ENCODE data around the gene FAM111B. TPM values are rescaled to one million over a fixed set of nuclear protein-coding genes. Genes with fewer than 3 reads are reported as not detected.

Gene FAM111B
- total RNA-seq, 1 experiment from 2014 or later: 10.7 TPM

DNA sequence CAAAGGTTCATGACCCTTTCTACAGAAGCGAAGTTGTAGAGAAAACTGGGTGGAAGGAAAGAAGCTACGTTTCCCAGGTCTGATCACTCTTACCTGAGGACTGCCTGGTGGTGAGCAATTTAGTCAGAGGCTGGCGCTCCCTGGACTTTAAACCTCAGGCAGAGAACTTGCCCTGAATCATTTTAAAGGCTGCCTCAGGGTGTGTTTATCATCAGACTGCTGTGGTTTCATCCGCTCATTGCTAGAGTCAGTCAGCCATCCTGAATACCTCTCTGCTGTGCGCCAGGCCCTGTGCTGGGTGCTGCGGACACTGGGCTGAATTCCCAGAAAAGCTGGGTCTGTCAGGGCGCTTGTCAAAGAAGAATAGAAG lies 67.6 kb downstream of the FAM111B start (continued):
- TF ChIP-seq, protein P1, sequence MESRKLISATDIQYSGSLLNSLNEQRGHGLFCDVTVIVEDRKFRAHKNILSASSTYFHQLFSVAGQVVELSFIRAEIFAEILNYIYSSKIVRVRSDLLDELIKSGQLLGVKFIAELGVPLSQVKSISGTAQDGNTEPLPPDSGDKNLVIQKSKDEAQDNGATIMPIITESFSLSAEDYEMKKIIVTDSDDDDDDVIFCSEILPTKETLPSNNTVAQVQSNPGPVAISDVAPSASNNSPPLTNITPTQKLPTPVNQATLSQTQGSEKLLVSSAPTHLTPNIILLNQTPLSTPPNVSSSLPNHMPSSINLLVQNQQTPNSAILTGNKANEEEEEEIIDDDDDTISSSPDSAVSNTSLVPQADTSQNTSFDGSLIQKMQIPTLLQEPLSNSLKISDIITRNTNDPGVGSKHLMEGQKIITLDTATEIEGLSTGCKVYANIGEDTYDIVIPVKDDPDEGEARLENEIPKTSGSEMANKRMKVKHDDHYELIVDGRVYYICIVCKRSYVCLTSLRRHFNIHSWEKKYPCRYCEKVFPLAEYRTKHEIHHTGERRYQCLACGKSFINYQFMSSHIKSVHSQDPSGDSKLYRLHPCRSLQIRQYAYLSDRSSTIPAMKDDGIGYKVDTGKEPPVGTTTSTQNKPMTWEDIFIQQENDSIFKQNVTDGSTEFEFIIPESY (IDR thresholded peaks at IDR 0.05; ENCODE audit: extremely low read depth, insufficient replicate concordance, low read length): no peak
- TF ChIP-seq RAD21 (IDR thresholded peaks at IDR 0.05; ENCODE audit: low read depth) (no peak), SP1 (IDR thresholded peaks at IDR 0.05; ENCODE audit: low read depth) (no peak), FOSL1 (IDR thresholded peaks at IDR 0.05; ENCODE audit: low read depth) (no peak), POLR2AphosphoS5 (IDR thresholded peaks at IDR 0.05; ENCODE audit: low read depth, low read length) (no peak)
- TF ChIP-seq, protein P2, sequence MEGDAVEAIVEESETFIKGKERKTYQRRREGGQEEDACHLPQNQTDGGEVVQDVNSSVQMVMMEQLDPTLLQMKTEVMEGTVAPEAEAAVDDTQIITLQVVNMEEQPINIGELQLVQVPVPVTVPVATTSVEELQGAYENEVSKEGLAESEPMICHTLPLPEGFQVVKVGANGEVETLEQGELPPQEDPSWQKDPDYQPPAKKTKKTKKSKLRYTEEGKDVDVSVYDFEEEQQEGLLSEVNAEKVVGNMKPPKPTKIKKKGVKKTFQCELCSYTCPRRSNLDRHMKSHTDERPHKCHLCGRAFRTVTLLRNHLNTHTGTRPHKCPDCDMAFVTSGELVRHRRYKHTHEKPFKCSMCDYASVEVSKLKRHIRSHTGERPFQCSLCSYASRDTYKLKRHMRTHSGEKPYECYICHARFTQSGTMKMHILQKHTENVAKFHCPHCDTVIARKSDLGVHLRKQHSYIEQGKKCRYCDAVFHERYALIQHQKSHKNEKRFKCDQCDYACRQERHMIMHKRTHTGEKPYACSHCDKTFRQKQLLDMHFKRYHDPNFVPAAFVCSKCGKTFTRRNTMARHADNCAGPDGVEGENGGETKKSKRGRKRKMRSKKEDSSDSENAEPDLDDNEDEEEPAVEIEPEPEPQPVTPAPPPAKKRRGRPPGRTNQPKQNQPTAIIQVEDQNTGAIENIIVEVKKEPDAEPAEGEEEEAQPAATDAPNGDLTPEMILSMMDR (IDR thresholded peaks at IDR 0.05 in 2 of 3, conservative IDR thresholded peaks at IDR 0.05 in 1 of 3; ENCODE audit: borderline replicate concordance in 1 of 3, insufficient read depth in 1 of 3, low read depth in 2 of 3, low read length in 2 of 3): no peak

DNA sequence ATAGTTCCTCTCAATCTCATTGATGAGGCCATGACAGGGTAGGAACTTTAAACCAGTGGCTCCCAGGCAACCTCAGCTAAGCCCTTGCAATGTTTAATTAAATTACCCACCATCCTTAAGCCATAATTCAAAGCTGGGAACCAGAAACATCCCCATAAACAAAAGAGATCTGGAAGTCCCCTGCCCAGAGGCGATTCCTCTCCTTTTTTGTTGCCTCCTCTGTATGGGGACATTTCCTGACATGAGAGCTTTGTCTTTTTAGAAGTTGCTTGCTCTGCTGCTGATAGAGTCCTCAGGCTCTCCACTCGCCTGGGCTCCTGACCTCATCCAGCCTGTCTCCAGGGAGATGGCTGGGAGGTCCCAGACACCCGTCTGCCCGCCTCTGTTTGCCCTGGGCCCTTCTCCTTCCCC lies 68.1 kb downstream of the FAM111B start:
- Histone ChIP-seq H3K79me2 (ENCODE audit: insufficient read depth, low read length) (no peaks in the 10 kb centered on the region), H3K27ac (ENCODE audit: low read depth, low read length) (no peak overlapping the region), H3K9ac (ENCODE audit: low read length) (no peak overlapping the region), H3K4me1 (ENCODE audit: control insufficient read depth in 1 of 2, insufficient read depth in 2 of 2, low read length in 2 of 2) (peaks cover 14 to 39% of the 10 kb centered on the region in 2 experiments; a peak in 3 of 4 replicates), H3K27me3 (ENCODE audit: insufficient read depth, low read length) (no peaks in the 10 kb centered on the region), H3K9me3 (ENCODE audit: control insufficient read depth in 1 of 2, insufficient read depth in 1 of 2, low read depth in 1 of 2, low read length in 2 of 2) (no peaks in the 10 kb centered on the region), H4K20me1 (ENCODE audit: insufficient read depth) (no peaks in the 10 kb centered on the region), H3K4me2 (ENCODE audit: low read length) (no peak overlapping the region), H3K4me3 (replicated peaks in 1 of 2; ENCODE audit: low read depth in 1 of 2, low read length in 2 of 2) (no peak overlapping the region), H3K36me3 (ENCODE audit: control insufficient read depth in 1 of 2, insufficient read depth in 2 of 2, low read length in 2 of 2) (no peaks in the 10 kb centered on the region), H3K9me2 (ENCODE audit: insufficient read depth) (no peaks in the 10 kb centered on the region), H2AFZ (ENCODE audit: low read depth, low read length, poor library complexity, severe bottlenecking) (no peak overlapping the region)
- no TSS peak for BruUV-seq (replicated peaks)
- ChIA-PET POLR2A (no interaction called here), CTCF (interaction anchor here (1.5 to 2.7 kb wide), 2 partner anchors 11 to 31 kb away, joined by 3 to 23 read pairs; no protein-coding TSS in a partner anchor), RAD21 (ENCODE audit: low non-redundant PET in 1 of 2, low total read pairs in 2 of 2, uncharacterized antibody in 2 of 2, unreplicated experiment in 2 of 2) (no interaction called here)
- TF ChIP-seq SP1 (IDR thresholded peaks at IDR 0.05; ENCODE audit: low read depth) (no peak), RAD21 (IDR thresholded peaks at IDR 0.05; ENCODE audit: low read depth) (no peak), YY1 (IDR thresholded peaks at IDR 0.05; ENCODE audit: extremely low read depth, insufficient replicate concordance, low read depth, low read length) (no peak), POLR2A (IDR thresholded peaks at IDR 0.05; ENCODE audit: borderline replicate concordance, extremely low read depth, insufficient read depth, insufficient read length) (no peak), CEBPB (IDR thresholded peaks at IDR 0.05; ENCODE audit: low read depth) (no peak), SIN3A (IDR thresholded peaks at IDR 0.05; ENCODE audit: low read depth) (no peak), ZNF274 (IDR thresholded peaks at IDR 0.05; ENCODE audit: low read depth, low read length) (no peak), EZH2 (IDR thresholded peaks at IDR 0.05) (no peak)
- TF ChIP-seq, protein P3, sequence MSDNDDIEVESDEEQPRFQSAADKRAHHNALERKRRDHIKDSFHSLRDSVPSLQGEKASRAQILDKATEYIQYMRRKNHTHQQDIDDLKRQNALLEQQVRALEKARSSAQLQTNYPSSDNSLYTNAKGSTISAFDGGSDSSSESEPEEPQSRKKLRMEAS (IDR thresholded peaks at IDR 0.05): no peak
- TF ChIP-seq, protein P4, sequence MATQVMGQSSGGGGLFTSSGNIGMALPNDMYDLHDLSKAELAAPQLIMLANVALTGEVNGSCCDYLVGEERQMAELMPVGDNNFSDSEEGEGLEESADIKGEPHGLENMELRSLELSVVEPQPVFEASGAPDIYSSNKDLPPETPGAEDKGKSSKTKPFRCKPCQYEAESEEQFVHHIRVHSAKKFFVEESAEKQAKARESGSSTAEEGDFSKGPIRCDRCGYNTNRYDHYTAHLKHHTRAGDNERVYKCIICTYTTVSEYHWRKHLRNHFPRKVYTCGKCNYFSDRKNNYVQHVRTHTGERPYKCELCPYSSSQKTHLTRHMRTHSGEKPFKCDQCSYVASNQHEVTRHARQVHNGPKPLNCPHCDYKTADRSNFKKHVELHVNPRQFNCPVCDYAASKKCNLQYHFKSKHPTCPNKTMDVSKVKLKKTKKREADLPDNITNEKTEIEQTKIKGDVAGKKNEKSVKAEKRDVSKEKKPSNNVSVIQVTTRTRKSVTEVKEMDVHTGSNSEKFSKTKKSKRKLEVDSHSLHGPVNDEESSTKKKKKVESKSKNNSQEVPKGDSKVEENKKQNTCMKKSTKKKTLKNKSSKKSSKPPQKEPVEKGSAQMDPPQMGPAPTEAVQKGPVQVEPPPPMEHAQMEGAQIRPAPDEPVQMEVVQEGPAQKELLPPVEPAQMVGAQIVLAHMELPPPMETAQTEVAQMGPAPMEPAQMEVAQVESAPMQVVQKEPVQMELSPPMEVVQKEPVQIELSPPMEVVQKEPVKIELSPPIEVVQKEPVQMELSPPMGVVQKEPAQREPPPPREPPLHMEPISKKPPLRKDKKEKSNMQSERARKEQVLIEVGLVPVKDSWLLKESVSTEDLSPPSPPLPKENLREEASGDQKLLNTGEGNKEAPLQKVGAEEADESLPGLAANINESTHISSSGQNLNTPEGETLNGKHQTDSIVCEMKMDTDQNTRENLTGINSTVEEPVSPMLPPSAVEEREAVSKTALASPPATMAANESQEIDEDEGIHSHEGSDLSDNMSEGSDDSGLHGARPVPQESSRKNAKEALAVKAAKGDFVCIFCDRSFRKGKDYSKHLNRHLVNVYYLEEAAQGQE (IDR thresholded peaks at IDR 0.05; ENCODE audit: low read depth): no peak
- DNase-seq (ENCODE audit: low read depth, low spot score) (no peak), ATAC-seq (no peak)
- intact Hi-C loops (cut with micrococcal nuclease): no loop called here

Data from HCT116 (cell line).